GM21423 (cell line): ENCODE data around the gene LYZL4.

Source experiments
- ATAC-seq: cut with Tn5 transposase; IDR thresholded peaks from one replicate; pipeline ENCODE4 v1.9.1; 2021; ENCODE audit warnings: mild to moderate bottlenecking, moderate library complexity; ENCODE audit not compliant: unreplicated experiment

LYZL4 gene

DNA sequence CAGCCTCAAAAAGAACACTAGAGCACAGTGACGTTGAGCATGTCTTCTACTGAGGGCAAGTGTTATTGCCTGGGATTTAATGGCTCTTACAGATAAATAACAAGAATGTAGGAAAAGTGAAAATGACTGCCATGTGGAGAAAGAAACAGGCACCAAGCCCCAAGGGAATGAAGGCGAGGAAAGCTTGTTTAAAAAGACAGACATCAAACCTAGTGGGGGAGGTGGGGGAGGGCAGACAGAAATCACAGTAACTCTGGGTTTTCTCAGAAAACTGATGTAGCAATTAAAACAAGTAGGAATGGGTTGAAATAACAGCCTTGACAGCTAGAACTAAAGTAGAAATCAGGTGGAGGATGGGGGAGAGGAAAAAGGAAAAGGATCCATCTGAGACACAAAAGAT lies 18.4 kb upstream of the LYZL4 start:
- ATAC-seq: no peak

- no peak for ATAC-seq
Measured at GRCh38 chr3:42425736-42426407, 15.5 kb upstream of the LYZL4 start.

GRCh38 chr3:42424911-42425310 lies 14.5 kb upstream of the LYZL4 start:
- ATAC-seq: no peak

- no peak for ATAC-seq
Measured at GRCh38 chr3:42421818-42422796, 11.7 kb upstream of the LYZL4 start.

GRCh38 chr3:42419563-42419962 lies 9.2 kb upstream of the LYZL4 start:
- no peak for ATAC-seq

GRCh38 chr3:42412526-42413155 lies 2.2 kb upstream of the LYZL4 start:
- no peak for ATAC-seq

DNA sequence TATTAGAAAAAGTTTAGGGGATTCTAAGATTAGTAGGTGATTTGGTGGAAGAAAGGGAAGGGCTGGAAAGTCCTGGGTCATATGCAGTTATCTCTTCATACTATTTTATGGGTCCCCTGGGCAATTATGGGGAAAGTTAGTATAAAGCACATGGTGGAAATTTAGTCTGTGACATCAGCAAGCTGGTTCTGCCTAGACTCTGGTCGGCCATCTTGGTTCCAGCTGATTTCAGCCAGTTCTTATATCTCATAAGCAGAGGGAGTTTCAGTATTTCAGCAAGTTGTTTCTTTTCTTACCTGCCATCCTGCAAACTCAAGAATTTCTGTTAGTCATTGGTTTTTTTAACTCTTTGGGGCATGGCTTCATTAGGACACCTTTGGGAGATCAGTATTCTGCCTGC lies 1.0 kb upstream of the LYZL4 start:
- ATAC-seq: no peak

DNA sequence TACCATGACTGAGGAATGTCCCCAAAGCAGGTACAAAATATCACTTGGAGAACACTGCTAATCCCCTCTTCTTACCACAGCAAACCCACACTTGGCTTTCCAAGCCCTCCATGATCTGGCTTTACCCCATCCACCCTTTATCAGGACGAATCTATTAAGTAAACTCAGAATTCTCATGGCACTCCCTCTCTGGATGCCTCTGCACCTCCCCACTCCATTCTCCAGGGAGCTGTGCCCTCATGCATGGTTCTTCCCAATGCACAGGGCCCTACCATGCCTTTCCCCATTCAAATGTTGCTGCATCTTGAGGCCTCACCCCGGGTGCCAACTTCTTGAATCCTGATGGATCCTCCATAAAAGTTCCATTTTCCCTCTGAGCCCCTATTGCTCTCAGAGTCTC lies 2.3 kb downstream of the LYZL4 start:
- no peak for ATAC-seq

DNA sequence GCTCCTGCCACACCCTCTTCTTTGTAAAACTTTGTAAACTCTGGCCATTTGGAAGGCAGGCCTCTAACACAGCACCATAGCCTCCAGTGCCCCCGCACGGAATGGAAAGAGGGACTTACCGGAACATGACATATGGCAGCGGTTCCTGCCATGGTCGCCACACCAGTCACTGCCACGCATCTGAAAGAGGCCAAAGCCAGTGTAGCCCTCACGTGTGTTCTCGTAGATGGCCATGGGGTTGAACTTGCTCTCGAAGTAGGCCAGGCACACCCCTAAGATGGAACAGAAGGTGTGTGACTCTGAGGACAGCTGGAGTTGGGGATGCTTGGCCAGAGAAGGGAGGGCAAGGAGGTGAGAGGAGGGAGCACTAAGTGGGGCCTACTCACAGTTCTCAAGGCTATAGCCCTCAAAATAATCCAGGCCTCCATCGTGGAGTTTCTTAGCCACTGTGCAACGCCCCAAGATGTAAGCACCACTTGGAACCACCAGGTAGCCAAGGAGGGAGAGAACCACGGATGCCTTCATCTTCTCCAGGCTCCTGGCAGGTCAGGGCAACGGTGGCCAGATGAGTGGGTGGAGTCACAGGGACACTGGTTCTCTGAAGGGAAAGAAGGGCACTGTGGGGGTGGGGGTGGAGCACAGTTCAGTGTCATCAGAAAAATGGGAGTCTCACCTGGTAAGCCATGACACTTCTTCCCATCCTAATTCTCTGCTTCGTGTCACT lies 3.5 kb downstream of the LYZL4 start:
- no peak for ATAC-seq

DNA sequence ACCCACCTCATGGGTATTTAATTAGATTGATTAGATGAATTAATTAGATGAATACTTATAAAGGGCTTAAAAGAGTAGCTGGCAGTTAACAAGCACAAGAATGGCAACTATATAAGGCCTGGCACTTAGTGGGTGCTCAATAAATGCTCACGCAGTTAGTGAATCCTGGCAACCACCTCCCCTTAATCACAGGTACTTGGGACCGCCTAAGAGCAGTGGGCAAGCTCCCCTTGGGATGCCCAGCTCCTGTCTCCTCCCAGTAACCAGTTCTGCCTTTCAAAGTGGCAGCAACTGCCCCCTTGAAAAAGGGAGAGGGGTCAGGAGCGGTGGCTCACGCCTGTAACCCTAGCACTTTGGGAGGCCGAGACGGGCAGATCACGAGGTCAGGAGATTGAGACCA lies 4.6 kb downstream of the LYZL4 start:
- no peak for ATAC-seq

DNA sequence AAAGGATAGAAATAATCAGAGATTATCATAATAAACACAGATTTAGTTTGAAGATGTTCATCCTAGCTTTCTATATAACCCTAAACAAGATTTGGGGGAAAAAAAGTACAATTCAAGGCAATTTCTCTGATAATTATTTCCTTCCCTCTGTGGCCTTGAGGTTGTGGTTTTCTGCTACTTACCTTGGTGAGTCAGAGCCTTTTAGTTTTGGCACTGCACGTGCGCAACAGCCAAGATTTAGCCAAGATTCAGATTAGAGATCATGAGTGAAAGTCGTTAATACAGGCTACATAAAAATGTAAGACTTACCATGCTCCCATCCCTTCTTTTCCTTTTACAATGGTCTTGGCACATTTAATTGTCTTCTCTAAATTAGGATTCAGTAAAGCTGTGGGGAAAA lies 6.7 kb downstream of the LYZL4 start:
- ATAC-seq: no peak

- no peak for ATAC-seq
Measured at GRCh38 chr3:42402394-42403096, 7.9 kb downstream of the LYZL4 start.

DNA sequence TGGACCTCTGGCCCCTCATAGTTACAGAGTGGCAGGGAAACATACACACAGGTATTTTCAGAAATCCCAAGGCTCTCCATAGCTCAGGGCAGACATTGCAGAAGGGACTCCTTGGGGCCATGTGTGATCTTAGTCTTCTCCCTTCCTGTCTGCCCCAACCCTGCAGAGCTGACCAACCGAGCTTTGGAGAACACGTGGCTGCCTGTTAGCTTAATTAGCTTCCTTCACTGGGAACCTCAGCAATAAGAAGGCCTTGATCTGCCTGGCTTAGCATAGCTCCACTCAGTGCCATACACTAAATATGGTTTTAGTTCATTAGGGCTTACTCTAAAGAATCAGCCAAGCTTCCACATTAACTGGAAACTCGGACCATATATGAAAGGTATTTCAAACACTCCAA lies 12.3 kb downstream of the LYZL4 start:
- no peak for ATAC-seq

DNA sequence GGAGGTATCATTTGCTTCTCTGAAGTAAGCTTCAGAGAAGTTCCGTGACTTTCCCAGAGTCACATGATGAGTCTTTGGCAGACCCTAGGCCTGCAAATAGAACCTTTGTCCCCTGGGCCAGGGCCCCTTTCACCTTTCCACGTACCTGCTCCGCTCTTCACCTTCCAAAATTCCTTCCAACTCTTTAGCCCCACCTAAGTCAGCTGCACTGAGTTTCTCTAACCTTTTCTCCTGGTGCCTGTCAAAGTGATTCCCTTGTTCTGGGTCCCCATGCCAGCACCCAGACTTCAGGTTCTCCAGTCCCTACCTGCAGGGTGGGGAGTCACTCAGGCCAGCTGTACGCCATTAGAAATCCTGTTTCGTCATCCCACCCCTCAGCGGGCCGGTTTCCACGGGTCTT lies 12.8 kb downstream of the LYZL4 start:
- ATAC-seq: no peak

DNA sequence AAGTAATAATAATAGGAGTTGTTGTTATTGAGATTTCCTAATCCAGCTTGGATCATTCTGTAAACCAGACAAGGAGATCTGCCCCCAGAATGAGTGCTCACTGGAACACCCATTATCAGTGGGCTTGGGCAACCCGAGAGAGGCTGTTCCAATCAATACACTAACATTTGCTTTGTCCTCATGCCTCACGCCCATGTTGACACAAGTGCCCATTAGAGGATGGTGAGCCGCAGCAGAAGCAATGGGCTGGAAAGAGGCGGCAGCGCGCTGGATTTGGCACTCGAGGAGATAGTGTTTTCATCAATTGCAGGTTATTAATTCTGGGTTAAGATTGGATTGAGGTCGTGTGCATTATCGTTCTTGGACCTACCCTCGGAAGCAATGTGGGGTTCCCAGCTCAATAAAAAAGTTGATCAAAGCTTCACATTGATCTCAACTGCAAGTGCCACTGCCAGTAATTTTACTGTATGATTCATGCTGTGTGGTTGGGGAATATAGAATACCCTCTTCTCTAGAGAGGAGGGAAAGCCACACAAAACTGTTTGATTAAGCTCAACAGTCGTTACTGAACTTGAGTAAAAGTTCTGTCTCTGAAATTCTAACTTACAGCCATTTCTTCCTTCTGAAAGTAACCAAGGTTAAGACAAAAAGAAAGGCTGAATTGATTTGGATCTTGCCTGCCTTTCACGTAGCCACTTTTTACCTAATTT lies 15.7 kb downstream of the LYZL4 start:
- no peak for ATAC-seq

- no peak for ATAC-seq
Measured at GRCh38 chr3:42387802-42388651, 22.4 kb downstream of the LYZL4 start.

- no peak for ATAC-seq
Measured at GRCh38 chr3:42381551-42382082, 28.8 kb downstream of the LYZL4 start.

DNA sequence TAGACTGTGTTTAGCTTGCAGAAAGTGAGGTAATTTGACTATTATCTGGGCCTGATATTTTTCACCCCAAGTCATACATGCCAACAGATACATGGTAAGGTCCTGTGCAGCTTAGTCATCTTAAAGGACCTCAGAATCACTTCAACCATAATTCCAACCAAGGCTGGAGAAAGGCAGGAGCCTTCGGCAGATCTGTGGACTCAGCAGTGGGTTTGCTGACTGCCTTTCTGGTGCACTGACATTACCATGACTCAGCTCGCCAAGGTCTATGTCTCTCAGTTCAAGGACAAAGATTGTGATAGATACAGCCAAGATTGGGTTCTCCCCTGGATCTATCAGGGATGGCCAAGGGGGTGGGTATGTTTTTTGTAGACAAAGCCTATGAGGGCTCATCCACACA lies 32.7 kb downstream of the LYZL4 start:
- ATAC-seq: no peak

- ATAC-seq: no peak
Measured at GRCh38 chr3:42376344-42376798, 34.0 kb downstream of the LYZL4 start.
